ENCODE results near the gene CARMIL3.

Gene CARMIL3

DNA sequence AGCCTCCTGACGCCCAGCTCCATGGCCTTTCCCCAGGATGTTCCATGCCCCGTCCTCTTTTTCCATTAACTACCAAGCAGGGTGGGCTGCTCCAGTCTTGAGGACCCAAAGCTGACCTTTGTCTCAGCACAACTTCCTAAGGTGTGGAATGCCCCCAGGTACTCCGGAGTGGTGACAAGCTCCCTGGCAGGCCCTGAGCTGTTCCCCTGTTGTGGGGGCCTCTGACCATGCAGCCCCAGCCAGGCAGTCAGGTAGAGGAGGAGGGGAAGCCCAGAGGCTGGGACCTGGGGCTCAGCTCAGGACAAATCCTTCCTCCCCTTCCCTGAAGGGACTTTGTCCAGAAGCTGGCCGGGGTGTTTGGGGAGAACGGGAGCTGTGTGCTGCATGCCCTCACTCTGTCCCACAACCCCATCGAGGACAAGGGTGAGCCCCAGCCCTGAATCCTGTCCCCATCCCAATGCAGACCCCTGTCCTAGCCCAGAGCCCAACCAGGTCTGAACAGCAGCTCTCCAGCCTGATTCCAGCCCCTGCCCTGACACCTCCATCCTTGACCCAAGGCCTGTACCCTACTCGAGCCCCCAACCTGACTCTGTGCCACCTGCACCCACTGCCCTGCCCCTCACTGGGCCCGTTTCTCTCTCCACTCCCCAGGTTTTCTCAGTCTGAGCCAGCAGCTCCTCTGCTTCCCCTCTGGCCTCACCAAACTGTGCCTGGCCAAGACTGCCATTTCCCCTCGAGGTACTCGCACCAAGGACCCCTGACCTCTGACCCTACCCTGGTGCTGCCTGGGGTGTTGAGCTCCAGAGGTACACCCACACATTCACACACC is 4.4 kb downstream of the CARMIL3 start:
- H3K27ac ChIP-seq (ENCODE audit: low read depth in 2 of 2, low read length in 2 of 2): no peak overlapping the region
- H3K36me3 ChIP-seq (ENCODE audit: control insufficient read depth in 2 of 2, insufficient read depth in 2 of 2, low read length in 2 of 2): no peaks in the 10 kb centered on the region
- H3K27me3 ChIP-seq (ENCODE audit: control insufficient read depth in 2 of 2, insufficient read depth in 2 of 2, low read length in 2 of 2): peaks cover 0 to 2% of the 10 kb centered on the region in 2 donors
- peaks cover 0 to 2% of the 10 kb centered on the region in 2 donors for H3K9me3 ChIP-seq (ENCODE audit: control insufficient read depth in 2 of 2, low read length in 2 of 2)
- peaks cover 9 to 10% of the 10 kb centered on the region in 2 donors for H3K4me1 ChIP-seq (ENCODE audit: control insufficient read depth in 2 of 2, insufficient read depth in 2 of 2, low read length in 2 of 2)
- H3K4me3 ChIP-seq (ENCODE audit: low read length in 2 of 2): no peak overlapping the region
- no peak overlapping the region for H3K9ac ChIP-seq (ENCODE audit: low read depth in 1 of 2, low read length in 2 of 2)

DNA sequence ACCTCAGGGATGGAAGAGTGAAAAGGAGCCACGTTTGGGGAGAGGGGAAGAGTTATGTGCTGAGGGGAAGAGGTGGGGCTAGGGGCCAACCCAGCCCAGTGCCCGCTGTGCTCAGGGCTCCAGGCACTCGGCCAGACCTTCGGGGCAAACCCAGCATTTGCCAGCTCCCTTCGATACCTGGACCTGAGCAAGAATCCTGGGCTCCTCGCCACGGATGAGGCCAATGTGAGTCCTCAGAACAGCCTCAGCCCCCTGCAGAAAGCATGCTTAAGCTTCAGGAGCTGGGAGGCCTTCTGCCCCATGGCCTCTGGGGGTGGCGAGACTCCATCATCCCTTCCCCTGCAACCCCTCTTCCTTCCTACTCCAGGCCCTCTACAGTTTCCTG is 5.0 kb downstream of the CARMIL3 start:
- Histone ChIP-seq H3K27ac (ENCODE audit: low read depth in 2 of 2, low read length in 2 of 2) (no peak overlapping the region), H3K36me3 (ENCODE audit: control insufficient read depth in 2 of 2, insufficient read depth in 2 of 2, low read length in 2 of 2) (no peaks in the 10 kb centered on the region), H3K9me3 (ENCODE audit: control insufficient read depth in 2 of 2, low read length in 2 of 2) (peaks cover 0 to 2% of the 10 kb centered on the region in 2 donors), H3K27me3 (ENCODE audit: control insufficient read depth in 2 of 2, insufficient read depth in 2 of 2, low read length in 2 of 2) (peaks cover 0 to 2% of the 10 kb centered on the region in 2 donors), H3K9ac (ENCODE audit: low read depth in 1 of 2, low read length in 2 of 2) (no peak overlapping the region), H3K4me1 (ENCODE audit: control insufficient read depth in 2 of 2, insufficient read depth in 2 of 2, low read length in 2 of 2) (peaks cover 13 to 15% of the 10 kb centered on the region in 2 donors), H3K4me3 (ENCODE audit: low read length in 2 of 2) (no peak overlapping the region)

DNA sequence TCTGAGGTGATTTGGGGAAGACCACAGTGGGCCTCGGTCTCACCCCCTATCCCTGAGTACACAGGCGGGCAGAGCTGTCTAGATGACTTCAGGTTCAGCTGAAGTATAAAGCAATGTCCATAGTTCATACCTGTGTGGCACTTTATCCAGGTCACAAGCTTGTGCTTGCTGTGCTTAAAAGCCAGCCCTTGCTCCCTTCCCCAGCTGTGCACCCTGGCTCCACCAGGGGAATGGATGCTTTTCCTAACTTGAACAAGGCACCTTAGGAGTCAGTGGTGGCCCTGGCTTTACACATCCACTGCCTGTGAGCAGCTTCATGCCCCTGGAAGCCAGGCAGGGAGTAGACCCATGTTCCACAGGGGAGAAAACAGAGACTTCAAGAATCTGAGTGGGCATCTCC is 5.5 kb downstream of the CARMIL3 start:
- Histone ChIP-seq H3K27ac (ENCODE audit: low read depth in 2 of 2, low read length in 2 of 2) (no peak overlapping the region), H3K36me3 (ENCODE audit: control insufficient read depth in 2 of 2, insufficient read depth in 2 of 2, low read length in 2 of 2) (no peaks in the 10 kb centered on the region), H3K4me3 (ENCODE audit: low read length in 2 of 2) (no peak overlapping the region), H3K9me3 (ENCODE audit: control insufficient read depth in 2 of 2, low read length in 2 of 2) (peaks cover 0 to 2% of the 10 kb centered on the region in 2 donors), H3K4me1 (ENCODE audit: control insufficient read depth in 2 of 2, insufficient read depth in 2 of 2, low read length in 2 of 2) (peaks cover 10 to 14% of the 10 kb centered on the region in 2 donors), H3K27me3 (ENCODE audit: control insufficient read depth in 2 of 2, insufficient read depth in 2 of 2, low read length in 2 of 2) (peaks cover 0 to 2% of the 10 kb centered on the region in 2 donors), H3K9ac (ENCODE audit: low read depth in 1 of 2, low read length in 2 of 2) (no peak overlapping the region)

DNA sequence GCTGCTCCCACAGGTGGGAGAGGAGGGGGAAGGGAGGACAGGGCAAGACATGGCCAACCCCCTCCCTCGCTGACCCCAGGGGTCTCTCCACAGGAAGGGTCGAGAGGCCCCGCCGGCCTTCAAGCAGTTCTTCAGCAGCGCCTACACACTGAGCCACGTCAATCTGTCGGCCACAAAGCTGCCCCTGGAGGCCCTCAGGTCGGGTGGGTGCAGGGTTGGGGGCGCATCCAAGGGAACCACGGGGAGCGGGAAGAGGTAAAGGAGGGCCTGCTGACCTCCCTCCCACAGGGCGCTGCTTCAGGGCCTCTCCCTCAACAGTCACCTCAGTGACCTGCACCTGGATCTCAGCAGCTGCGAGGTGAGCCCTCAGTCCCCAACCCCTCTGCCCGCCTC is 6.1 kb downstream of the CARMIL3 start:
- H3K27ac ChIP-seq (ENCODE audit: low read depth in 2 of 2, low read length in 2 of 2): no peak overlapping the region
- H3K36me3 ChIP-seq (ENCODE audit: control insufficient read depth in 2 of 2, insufficient read depth in 2 of 2, low read length in 2 of 2): no peaks in the 10 kb centered on the region
- H3K27me3 ChIP-seq (ENCODE audit: control insufficient read depth in 2 of 2, insufficient read depth in 2 of 2, low read length in 2 of 2): peaks cover 0 to 2% of the 10 kb centered on the region in 2 donors
- H3K9ac ChIP-seq (ENCODE audit: low read depth in 1 of 2, low read length in 2 of 2): no peak overlapping the region
- peaks cover 0 to under 1% of the 10 kb centered on the region in 2 donors for H3K9me3 ChIP-seq (ENCODE audit: control insufficient read depth in 2 of 2, low read length in 2 of 2)
- H3K4me1 ChIP-seq (ENCODE audit: control insufficient read depth in 2 of 2, insufficient read depth in 2 of 2, low read length in 2 of 2): peaks cover 5 to 8% of the 10 kb centered on the region in 2 donors
- H3K4me3 ChIP-seq (ENCODE audit: low read length in 2 of 2): no peak overlapping the region

DNA sequence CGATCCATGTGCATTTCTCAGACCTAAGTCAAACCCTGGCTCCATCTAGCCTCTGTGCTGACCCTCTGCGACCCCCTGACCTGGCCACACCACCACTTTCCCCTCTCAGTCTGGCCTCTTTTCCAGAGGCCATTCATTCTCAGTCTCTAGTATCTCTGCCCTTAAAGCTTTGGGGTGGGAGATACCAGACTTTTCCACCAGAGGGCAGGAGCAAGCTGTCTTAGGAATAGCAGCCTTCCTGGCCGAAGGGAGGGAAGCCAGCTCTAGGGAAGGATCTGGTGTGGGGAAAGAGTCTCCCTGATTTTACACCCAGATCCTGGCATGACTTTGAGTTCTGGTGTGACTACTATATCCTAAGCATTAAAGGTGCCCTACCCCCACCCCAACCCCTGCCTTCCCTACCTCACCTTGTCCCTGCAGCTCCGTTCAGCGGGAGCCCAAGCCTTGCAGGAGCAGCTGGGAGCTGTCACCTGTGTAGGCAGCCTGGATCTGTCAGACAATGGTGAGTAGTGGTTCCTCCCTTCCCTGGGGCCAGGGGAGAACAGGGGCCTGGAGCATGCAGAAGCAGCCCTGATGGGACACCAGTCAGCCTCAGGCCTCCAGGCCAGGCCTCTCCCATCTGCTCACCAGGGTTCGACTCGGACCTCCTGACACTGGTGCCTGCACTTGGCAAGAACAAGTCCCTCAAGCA is 6.6 kb downstream of the CARMIL3 start:
- no peak overlapping the region for H3K9ac ChIP-seq (ENCODE audit: low read depth in 1 of 2, low read length in 2 of 2)

DNA sequence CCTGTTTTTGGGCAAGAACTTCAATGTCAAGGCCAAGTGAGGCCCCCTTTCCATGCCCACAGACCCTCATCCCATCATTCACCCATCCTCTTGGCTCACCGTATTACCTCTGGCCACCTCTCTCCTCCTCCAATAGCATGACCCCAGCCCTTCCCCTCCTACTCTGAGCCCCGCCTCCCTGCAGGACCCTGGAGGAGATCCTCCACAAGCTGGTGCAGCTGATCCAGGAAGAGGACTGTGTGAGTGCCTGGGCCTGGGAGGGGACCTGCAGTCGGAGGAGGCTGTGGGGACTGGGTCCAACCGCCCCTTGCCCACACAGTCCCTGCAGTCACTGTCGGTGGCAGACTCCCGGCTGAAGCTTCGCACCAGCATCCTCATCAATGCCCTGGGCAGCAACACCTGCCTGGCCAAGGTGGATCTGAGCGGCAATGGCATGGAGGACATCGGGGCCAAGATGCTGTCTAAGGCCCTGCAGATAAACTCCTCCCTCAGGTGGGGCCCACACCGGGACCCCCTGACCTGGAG is 7.2 kb downstream of the CARMIL3 start:
- H3K27me3 ChIP-seq (ENCODE audit: control insufficient read depth in 2 of 2, insufficient read depth in 2 of 2, low read length in 2 of 2): peaks cover 0 to 2% of the 10 kb centered on the region in 2 donors
- H3K9me3 ChIP-seq (ENCODE audit: control insufficient read depth in 2 of 2, low read length in 2 of 2): no peaks in the 10 kb centered on the region
- H3K27ac ChIP-seq (ENCODE audit: low read depth in 2 of 2, low read length in 2 of 2): no peak overlapping the region
- no peak overlapping the region for H3K4me3 ChIP-seq (ENCODE audit: low read length in 2 of 2)
- no peak overlapping the region for H3K9ac ChIP-seq (ENCODE audit: low read depth in 1 of 2, low read length in 2 of 2)
- H3K4me1 ChIP-seq (ENCODE audit: control insufficient read depth in 2 of 2, insufficient read depth in 2 of 2, low read length in 2 of 2): peaks cover 5 to 7% of the 10 kb centered on the region in 2 donors
- no peaks in the 10 kb centered on the region for H3K36me3 ChIP-seq (ENCODE audit: control insufficient read depth in 2 of 2, insufficient read depth in 2 of 2, low read length in 2 of 2)

More for the DNA sequence above, 6.6 kb downstream of the CARMIL3 start:
- H3K9me3 ChIP-seq (ENCODE audit: control insufficient read depth in 2 of 2, low read length in 2 of 2): no peaks in the 10 kb centered on the region
- H3K27me3 ChIP-seq (ENCODE audit: control insufficient read depth in 2 of 2, insufficient read depth in 2 of 2, low read length in 2 of 2): peaks cover 0 to 2% of the 10 kb centered on the region in 2 donors
- no peak overlapping the region for H3K27ac ChIP-seq (ENCODE audit: low read depth in 2 of 2, low read length in 2 of 2)
- H3K4me3 ChIP-seq (ENCODE audit: low read length in 2 of 2): no peak overlapping the region
- H3K36me3 ChIP-seq (ENCODE audit: control insufficient read depth in 2 of 2, insufficient read depth in 2 of 2, low read length in 2 of 2): no peaks in the 10 kb centered on the region
- H3K4me1 ChIP-seq (ENCODE audit: control insufficient read depth in 2 of 2, insufficient read depth in 2 of 2, low read length in 2 of 2): peaks cover 5 to 7% of the 10 kb centered on the region in 2 donors

DNA sequence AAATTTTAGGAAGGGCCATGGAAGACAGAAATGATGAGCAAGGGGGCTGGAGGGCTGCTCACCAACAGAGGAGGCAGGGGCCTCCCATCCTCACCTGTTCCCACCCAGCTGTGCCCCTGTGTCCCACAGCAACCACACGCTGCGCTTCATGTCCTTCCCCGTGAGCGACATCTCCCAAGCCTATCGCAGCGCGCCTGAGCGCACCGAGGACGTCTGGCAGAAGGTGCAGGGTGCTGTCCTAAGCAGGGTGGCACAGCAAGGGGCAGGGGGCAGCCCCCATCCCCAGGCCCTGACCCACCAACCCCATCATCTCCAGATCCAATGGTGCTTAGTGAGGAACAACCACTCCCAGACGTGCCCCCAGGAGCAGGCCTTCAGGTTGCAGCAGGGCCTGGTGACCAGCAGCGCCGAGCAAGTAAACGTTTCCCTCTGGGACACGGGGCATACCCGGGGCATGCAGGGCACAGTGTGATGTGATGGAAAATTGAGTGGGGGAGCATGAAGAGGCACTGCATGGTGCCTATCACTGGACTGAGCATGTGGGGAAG is 8.1 kb downstream of the CARMIL3 start:
- Histone ChIP-seq H3K9me3 (ENCODE audit: control insufficient read depth in 2 of 2, low read length in 2 of 2) (no peaks in the 10 kb centered on the region), H3K9ac (ENCODE audit: low read depth in 1 of 2, low read length in 2 of 2) (no peak overlapping the region), H3K27me3 (ENCODE audit: control insufficient read depth in 2 of 2, insufficient read depth in 2 of 2, low read length in 2 of 2) (peaks cover 0 to 2% of the 10 kb centered on the region in 2 donors), H3K27ac (ENCODE audit: low read depth in 2 of 2, low read length in 2 of 2) (no peak overlapping the region), H3K36me3 (ENCODE audit: control insufficient read depth in 2 of 2, insufficient read depth in 2 of 2, low read length in 2 of 2) (no peaks in the 10 kb centered on the region), H3K4me3 (ENCODE audit: low read length in 2 of 2) (no peak overlapping the region), H3K4me1 (ENCODE audit: control insufficient read depth in 2 of 2, insufficient read depth in 2 of 2, low read length in 2 of 2) (peaks cover 5 to 7% of the 10 kb centered on the region in 2 donors)

DNA sequence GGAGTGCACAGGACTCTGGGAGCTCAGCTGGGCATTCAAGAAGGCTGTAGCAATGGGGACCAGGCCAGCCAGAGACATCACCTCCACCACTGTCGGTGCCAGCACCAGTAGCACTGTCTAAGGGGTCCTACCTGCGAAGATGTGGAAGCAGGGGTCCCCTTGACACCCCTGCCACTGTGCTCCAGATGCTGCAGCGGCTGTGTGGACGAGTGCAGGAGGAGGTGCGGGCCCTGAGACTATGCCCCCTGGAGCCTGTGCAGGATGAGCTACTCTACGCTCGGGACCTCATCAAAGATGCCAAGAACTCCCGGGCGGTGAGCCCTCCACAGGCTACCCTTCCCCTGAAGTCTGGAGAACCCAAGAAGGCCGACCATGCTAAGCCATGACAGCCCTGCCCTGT is 8.6 kb downstream of the CARMIL3 start:
- H3K36me3 ChIP-seq (ENCODE audit: control insufficient read depth in 2 of 2, insufficient read depth in 2 of 2, low read length in 2 of 2): no peaks in the 10 kb centered on the region
- no peaks in the 10 kb centered on the region for H3K9me3 ChIP-seq (ENCODE audit: control insufficient read depth in 2 of 2, low read length in 2 of 2)
- H3K4me3 ChIP-seq (ENCODE audit: low read length in 2 of 2): no peak overlapping the region
- no peak overlapping the region for H3K27ac ChIP-seq (ENCODE audit: low read depth in 2 of 2, low read length in 2 of 2)
- H3K4me1 ChIP-seq (ENCODE audit: control insufficient read depth in 2 of 2, insufficient read depth in 2 of 2, low read length in 2 of 2): peaks cover 5 to 7% of the 10 kb centered on the region in 2 donors
- H3K27me3 ChIP-seq (ENCODE audit: control insufficient read depth in 2 of 2, insufficient read depth in 2 of 2, low read length in 2 of 2): peaks cover 0 to 2% of the 10 kb centered on the region in 2 donors
- H3K9ac ChIP-seq (ENCODE audit: low read depth in 1 of 2, low read length in 2 of 2): no peak overlapping the region

DNA sequence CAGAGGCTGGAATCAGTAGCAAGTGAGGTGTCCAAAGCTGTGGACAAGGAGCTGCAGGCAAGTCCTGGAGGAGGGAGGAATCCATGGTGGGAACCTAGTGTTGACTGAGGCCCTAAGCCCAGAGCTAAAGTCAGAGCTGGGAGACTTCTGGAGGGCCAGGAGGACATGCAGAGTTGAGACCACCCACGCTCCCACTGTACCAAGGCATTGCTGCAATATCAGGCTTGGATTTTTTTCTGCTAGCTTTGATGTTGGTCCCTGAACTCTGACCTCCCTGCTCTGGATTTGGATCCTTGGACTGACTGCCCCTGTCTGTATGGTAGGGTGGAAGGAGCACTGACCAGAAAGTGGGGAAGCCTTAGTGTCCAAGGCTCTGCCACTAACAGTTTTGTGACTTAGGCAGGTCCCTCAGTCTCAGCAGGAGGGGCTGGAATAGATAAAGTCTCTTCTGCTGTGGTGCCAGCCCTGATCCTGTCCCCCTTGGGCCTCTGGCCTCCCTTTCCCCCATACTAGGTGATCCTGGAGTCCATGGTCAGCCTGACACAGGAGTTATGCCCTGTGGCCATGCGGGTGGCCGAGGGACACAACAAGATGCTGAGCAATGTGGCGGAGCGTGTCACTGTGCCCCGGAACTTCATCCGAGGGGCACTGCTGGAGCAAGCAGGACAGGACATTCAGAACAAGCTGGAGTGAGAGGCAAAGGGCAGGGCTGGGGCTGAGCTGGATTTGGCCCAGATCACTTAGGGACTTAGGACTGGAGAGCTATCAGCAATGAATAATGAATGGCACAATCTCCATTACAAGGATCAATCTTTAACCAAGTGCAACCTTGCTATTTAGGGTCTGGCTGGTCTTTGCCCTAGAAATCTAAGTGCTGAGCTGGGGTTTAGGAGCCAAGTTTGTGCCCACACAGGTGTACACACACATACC is 9.4 kb downstream of the CARMIL3 start:
- no peak overlapping the region for H3K27ac ChIP-seq (ENCODE audit: low read depth in 2 of 2, low read length in 2 of 2)
- H3K4me1 ChIP-seq (ENCODE audit: control insufficient read depth in 2 of 2, insufficient read depth in 2 of 2, low read length in 2 of 2): peaks cover 8% of the 10 kb centered on the region in 2 donors

More for the DNA sequence above, 9.4 kb downstream of the CARMIL3 start:
- no peak overlapping the region for H3K9ac ChIP-seq (ENCODE audit: low read depth in 1 of 2, low read length in 2 of 2)
- no peaks in the 10 kb centered on the region for H3K36me3 ChIP-seq (ENCODE audit: control insufficient read depth in 2 of 2, insufficient read depth in 2 of 2, low read length in 2 of 2)
- no peak overlapping the region for H3K4me3 ChIP-seq (ENCODE audit: low read length in 2 of 2)
- H3K27me3 ChIP-seq (ENCODE audit: control insufficient read depth in 2 of 2, insufficient read depth in 2 of 2, low read length in 2 of 2): peaks cover 0 to under 1% of the 10 kb centered on the region in 2 donors
- no peaks in the 10 kb centered on the region for H3K9me3 ChIP-seq (ENCODE audit: control insufficient read depth in 2 of 2, low read length in 2 of 2)

Measured in mucosa of rectum (tissue), 2 donors.